GM23338 (cell line): Measurements from ENCODE around the gene RIOX2. TPM values are rescaled to one million over a fixed set of nuclear protein-coding genes. Genes with fewer than 3 reads are reported as not detected.

Experiments used
- ATAC-seq: fragments of 200-7000 bp; cut with Tn5 transposase; 3 replicates; pipeline ENCODE4 v1.9.1; 2020
- DNase-seq: peaks from one replicate; pipeline ENCODE4 v3.0.0-alpha.2; 2015; ENCODE audit warnings: low spot score
- H2AFZ ChIP-seq: fragments of 200-600 bp; sonication (generic); 2 replicates; pipeline ENCODE4 v1.8.0; 2016; ENCODE audit warnings: antibody characterized with exemption, mild to moderate bottlenecking, moderate library complexity
- H3F3A ChIP-seq: fragments of 200-600 bp; sonication (generic); replicated peaks from 2 replicates; pipeline ENCODE4 v1.8.0; 2017; ENCODE audit warnings: antibody characterized with exemption, mixed run types, low read depth
- H3K27ac ChIP-seq: fragments of 200-600 bp; sonication (generic); 2 replicates; pipeline ENCODE4 v1.6.1; 2016; ENCODE audit warnings: low read depth
- H3K27me3 ChIP-seq: fragments of 200-600 bp; sonication (generic); 2 replicates; pipeline ENCODE4 v1.8.0; 2016; ENCODE audit warnings: mild to moderate bottlenecking, mixed run types, moderate library complexity; ENCODE audit not compliant: insufficient read depth
- H3K36me3 ChIP-seq: fragments of 200-600 bp; sonication (generic); 2 replicates; pipeline ENCODE4 v1.8.0; 2016; ENCODE audit warnings: mild to moderate bottlenecking; ENCODE audit not compliant: insufficient read depth
- H3K4me1 ChIP-seq: fragments of 200-600 bp; sonication (generic); 2 replicates; pipeline ENCODE4 v1.8.0; 2016; ENCODE audit warnings: mild to moderate bottlenecking, moderate library complexity; ENCODE audit not compliant: insufficient read depth
- H3K4me2 ChIP-seq: fragments of 200-600 bp; sonication (generic); 2 replicates; pipeline ENCODE4 v1.7.1; 2017; ENCODE audit warnings: mixed run types
- H3K4me3 ChIP-seq: fragments of 200-600 bp; sonication (generic); 2 replicates; pipeline ENCODE4 v1.6.1; 2016; ENCODE audit warnings: mixed run types
- H3K79me2 ChIP-seq: fragments of 200-600 bp; sonication (generic); replicated peaks from 2 replicates; pipeline ENCODE4 v1.8.0; 2017; ENCODE audit warnings: mild to moderate bottlenecking; ENCODE audit not compliant: insufficient read depth
- H3K9me2 ChIP-seq: fragments of 200-600 bp; sonication (generic); 2 replicates; pipeline ENCODE4 v1.8.0; 2017; ENCODE audit not compliant: insufficient read depth
- H4K20me1 ChIP-seq: fragments of 200-600 bp; sonication (generic); replicated peaks from 2 replicates; pipeline ENCODE4 v1.8.0; 2017; ENCODE audit warnings: mild to moderate bottlenecking; ENCODE audit not compliant: insufficient read depth
- H3K27ac Mint-ChIP-seq: 2 replicates; pipeline ENCODE4 v1.8.0; 2020; ENCODE audit warnings: inconsistent platforms, mild to moderate bottlenecking, moderate library complexity, mixed read lengths
- H3K27me3 Mint-ChIP-seq: 3 replicates; pipeline ENCODE4 v1.8.0; 2022; ENCODE audit warnings: low read depth, mild to moderate bottlenecking, moderate library complexity, mixed read lengths, inconsistent platforms; ENCODE audit not compliant: insufficient read depth, poor library complexity
- H3K36me3 Mint-ChIP-seq: 3 replicates; pipeline ENCODE4 v1.8.0; 2021; ENCODE audit warnings: low read depth, mild to moderate bottlenecking, inconsistent platforms, moderate library complexity, mixed read lengths
- H3K4me1 Mint-ChIP-seq: 3 replicates; pipeline ENCODE4 v1.8.0; 2020; ENCODE audit warnings: mild to moderate bottlenecking, inconsistent platforms, mixed read lengths
- H3K4me3 Mint-ChIP-seq: 3 replicates; pipeline ENCODE4 v1.8.0; 2021; ENCODE audit warnings: moderate library complexity, mild to moderate bottlenecking, inconsistent platforms, mixed read lengths
- H3K9me3 Mint-ChIP-seq: 3 replicates; pipeline ENCODE4 v1.8.0; 2020; ENCODE audit warnings: moderate library complexity, mild to moderate bottlenecking, inconsistent platforms, mixed read lengths
- CREB1 ChIP-seq: fragments of 250-450 bp; sonication (Bioruptor Pico); IDR thresholded peaks from 2 replicates; pipeline ENCODE4 v1.5.0; 2020; ENCODE audit warnings: low read depth, mild to moderate bottlenecking, moderate library complexity
- ETS1 ChIP-seq: IDR thresholded peaks from 2 replicates; pipeline ENCODE4 v1.6.1; 2016; ENCODE audit warnings: antibody characterized with exemption
- EZH2 ChIP-seq: fragments of 200-600 bp; sonication (generic); IDR thresholded peaks from one replicate; pipeline ENCODE4 v1.8.0; 2017; ENCODE audit warnings: antibody characterized with exemption, mild to moderate bottlenecking, low read depth; ENCODE audit not compliant: unreplicated experiment
- JUNB ChIP-seq: IDR thresholded peaks from one replicate; pipeline ENCODE4 v1.6.1; 2016; ENCODE audit warnings: antibody characterized with exemption; ENCODE audit not compliant: unreplicated experiment
- NANOG ChIP-seq: IDR thresholded peaks from 2 replicates; pipeline ENCODE4 v1.6.1; 2016; ENCODE audit warnings: antibody characterized with exemption, borderline replicate concordance
- POLR2AphosphoS5 ChIP-seq: IDR thresholded peaks from 2 replicates; pipeline ENCODE4 v1.6.1; 2016; ENCODE audit warnings: antibody characterized with exemption, low read depth
- REST ChIP-seq: IDR thresholded peaks from one replicate; pipeline ENCODE4 v1.6.1; 2018; ENCODE audit warnings: antibody characterized with exemption; ENCODE audit not compliant: unreplicated experiment
- STAT1 ChIP-seq: IDR thresholded peaks from one replicate; pipeline ENCODE4 v1.6.1; 2016; ENCODE audit warnings: antibody characterized with exemption; ENCODE audit not compliant: unreplicated experiment
- ZNF114 ChIP-seq: fragments of 250-450 bp; sonication (Bioruptor Pico); IDR thresholded peaks from 2 replicates; pipeline ENCODE4 v1.5.0; 2020; ENCODE audit warnings: mild to moderate bottlenecking, moderate library complexity
- ZNF331 ChIP-seq: fragments of 250-450 bp; sonication (Bioruptor Pico); IDR thresholded peaks from 2 replicates; pipeline ENCODE4 v1.5.0; 2020; ENCODE audit warnings: low read depth, mild to moderate bottlenecking, moderate library complexity
- ZNF462 ChIP-seq: fragments of 250-450 bp; sonication (Bioruptor Pico); IDR thresholded peaks from 2 replicates; pipeline ENCODE4 v1.5.0; 2020; ENCODE audit warnings: mild to moderate bottlenecking, moderate library complexity
- polyA plus RNA-seq: library from polyadenylated mRNA; unstranded; fragments of >200 nt; fragmentation: Nextera tagmentation; extraction: Ambion mirVana; gene quantifications from 2 replicates; pipeline ENCODE4 v1.2.1, GENCODE V29; 2016
- total RNA-seq: library from RNA; depleted of rRNA; stranded (reverse); fragments of >200 nt; shearing (Covaris generic); gene quantifications from 2 replicates; pipeline ENCODE4 v1.2.3, GENCODE V29; 2014

The RIOX2 gene
- total and polyA plus RNA-seq, 2 experiments from 2014 or later, result 9.0 to 10.7 TPM

- no peaks in the 10 kb centered on the region for H3K9me3 Mint-ChIP-seq
- H3K4me1 Mint-ChIP-seq, result peaks cover 7% of the 10 kb centered on the region; the same call in 2 of the 3 replicates
- Histone ChIP-seq H3K79me2 (no peaks in the 10 kb centered on the region), H3K4me2 (no peak overlapping the region), H3K36me3 (no peaks in the 10 kb centered on the region), H3K27me3 (no peaks in the 10 kb centered on the region), H3K4me3 (no peak overlapping the region), H4K20me1 (no peaks in the 10 kb centered on the region), H3F3A (no peaks in the 10 kb centered on the region), H2AFZ (no peak overlapping the region), H3K9me2 (no peaks in the 10 kb centered on the region), H3K4me1 (no peaks in the 10 kb centered on the region), H3K27ac (no peak overlapping the region)
- no peaks in the 10 kb centered on the region for H3K27me3 Mint-ChIP-seq
- DNase-seq, result no peak
- no peak overlapping the region for H3K4me3 Mint-ChIP-seq
- no peak overlapping the region for H3K27ac Mint-ChIP-seq
- no peak for TF ChIP-seq REST
- no peak for TF ChIP-seq ETS1
- TF ChIP-seq POLR2AphosphoS5, result no peak
- no peak for TF ChIP-seq JUNB
- TF ChIP-seq EZH2, result no peak
- no peak for TF ChIP-seq STAT1
- no peak for TF ChIP-seq NANOG
- no peak for TF ChIP-seq ZNF114 (CRISPR knock-in tag)
- H3K36me3 Mint-ChIP-seq, result no peaks in the 10 kb centered on the region
- no peak for ATAC-seq
Observed at GRCh38 chr3:98018301-98018700, 46.1 kb upstream of the RIOX2 start.

GRCh38 chr3:98014268-98014585 is 42.0 kb upstream of the RIOX2 start:
- H3K4me3 ChIP-seq, result no peak overlapping the region
- H3K79me2 ChIP-seq, result no peaks in the 10 kb centered on the region
- no peaks in the 10 kb centered on the region for H3K9me2 ChIP-seq
- no peaks in the 10 kb centered on the region for H3F3A ChIP-seq
- no peaks in the 10 kb centered on the region for H3K4me1 ChIP-seq
- DNase-seq, result no peak
- H3K27me3 ChIP-seq, result no peaks in the 10 kb centered on the region
- Mint-ChIP-seq H3K9me3 (no peaks in the 10 kb centered on the region), H3K36me3 (no peaks in the 10 kb centered on the region), H3K27ac (no peak overlapping the region), H3K4me1 (peaks cover 3% of the 10 kb centered on the region; the same call in 1 of the 3 replicates), H3K27me3 (no peaks in the 10 kb centered on the region), H3K4me3 (no peak overlapping the region)
- ATAC-seq, result no peak
- H3K4me2 ChIP-seq, result no peak overlapping the region
- no peak overlapping the region for H3K27ac ChIP-seq
- peak overlapping the region; percentile 53; the same call in 1 of the 2 replicates for H2AFZ ChIP-seq
- no peaks in the 10 kb centered on the region for H3K36me3 ChIP-seq
- H4K20me1 ChIP-seq, result no peaks in the 10 kb centered on the region
- TF ChIP-seq CREB1 (CRISPR knock-in tag) (no peak), ZNF462 (CRISPR knock-in tag) (no peak), ZNF331 (CRISPR knock-in tag) (no peak), NANOG (no peak), POLR2AphosphoS5 (no peak), ZNF114 (CRISPR knock-in tag) (no peak), STAT1 (no peak)
